CD4-positive, alpha-beta T cell treated with Interleukin-17A for 4 hours (primary cell): ENCODE measurements around the gene CAV2.
A peak's percentile ranks its signal among the peaks of the same experiment; 100 is the strongest.

Source experiments
- DNase-seq: peaks from one replicate; pipeline ENCODE4 v3.0.0-alpha.2; 2020; ENCODE audit warnings: mixed read lengths

Gene CAV2

GRCh38 chr7:116496653-116497052 lies 2.9 kb upstream of the CAV2 start:
- DNase-seq: no peak

- DNase-seq: no peak
Observed at GRCh38 chr7:116497708-116498107, 1.8 kb upstream of the CAV2 start.

- peak; percentile 26 for DNase-seq
Observed at GRCh38 chr7:116500078-116500853, 728 bp downstream of the CAV2 start.

GRCh38 chr7:116501425-116502167 lies 2.1 kb downstream of the CAV2 start:
- DNase-seq: no peak

GRCh38 chr7:116502201-116503096 lies 2.9 kb downstream of the CAV2 start:
- no peak for DNase-seq

GRCh38 chr7:116503835-116504234 lies 4.3 kb downstream of the CAV2 start:
- no peak for DNase-seq

DNA sequence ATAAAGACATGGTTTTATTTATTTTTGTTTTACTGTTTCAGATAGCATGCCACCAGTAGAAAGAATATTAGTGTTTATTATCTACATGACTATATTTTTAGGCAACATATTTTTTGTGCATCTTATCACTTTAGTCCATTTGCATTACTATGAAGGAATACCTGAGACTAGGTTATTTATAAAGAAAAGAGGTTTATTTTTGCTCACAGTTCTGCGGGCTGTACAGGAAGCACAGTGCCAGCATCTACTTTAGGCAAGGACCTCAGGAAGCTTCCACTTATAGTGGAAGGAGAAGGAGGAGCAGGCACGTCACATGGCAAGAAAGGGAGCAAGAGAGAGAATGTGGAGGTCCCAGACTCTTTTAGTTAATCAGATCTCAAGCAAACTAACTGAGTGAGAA lies 5.7 kb downstream of the CAV2 start:
- no peak for DNase-seq

- DNase-seq: no peak
Observed at GRCh38 chr7:116505823-116506222, 6.3 kb downstream of the CAV2 start.

- no peak for DNase-seq
Observed at GRCh38 chr7:116509982-116510579, 10.5 kb downstream of the CAV2 start.

- no peak for DNase-seq
Observed at GRCh38 chr7:116510795-116511194, 11.3 kb downstream of the CAV2 start.

DNA sequence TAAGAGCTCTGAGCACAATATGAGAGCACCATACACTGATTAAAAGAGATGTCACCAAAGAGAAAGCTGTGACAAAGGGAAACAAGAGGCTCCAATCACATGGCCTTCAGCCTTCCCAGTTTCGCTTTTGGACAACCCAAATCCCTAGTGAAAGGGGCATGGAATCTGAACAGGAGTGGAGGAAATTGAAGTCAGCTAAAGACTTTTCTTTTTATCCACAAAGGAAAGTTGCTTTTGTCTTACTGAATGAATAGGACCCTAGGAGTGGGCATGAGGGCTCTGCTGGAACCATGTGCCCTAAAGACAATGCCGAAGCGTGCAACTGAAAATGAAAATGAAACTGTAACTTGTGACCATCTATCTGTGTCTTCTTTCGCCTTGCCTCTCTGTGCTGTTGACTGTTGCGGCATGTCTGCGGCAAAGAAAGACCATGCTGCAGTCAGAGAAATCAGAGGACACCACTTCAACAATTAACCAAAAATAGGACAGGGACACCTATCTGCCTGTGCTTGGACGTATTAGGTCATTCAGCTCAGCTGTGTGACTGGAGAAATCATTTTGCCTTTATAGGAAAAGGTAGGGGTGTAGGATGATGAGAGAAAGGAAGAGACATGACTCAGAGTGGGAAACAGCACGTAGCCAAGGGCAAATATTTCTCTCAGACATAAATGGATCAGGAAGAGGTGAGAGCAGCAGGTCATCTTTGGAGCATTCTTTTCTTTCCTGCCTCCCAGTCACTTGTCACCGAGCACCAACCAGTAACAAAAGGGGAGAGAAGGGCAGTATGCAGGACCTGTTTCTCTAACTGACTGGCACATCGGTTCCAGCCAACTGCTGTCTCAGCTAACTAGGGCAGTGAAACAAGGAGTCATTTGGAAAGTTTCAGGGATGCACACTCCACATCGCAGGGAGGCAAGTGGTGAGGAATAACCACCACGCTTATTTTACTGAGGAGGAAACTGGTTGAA lies 12.3 kb downstream of the CAV2 start:
- DNase-seq: peak; percentile 19

GRCh38 chr7:116512520-116513188 lies 13.1 kb downstream of the CAV2 start:
- DNase-seq: no peak

- DNase-seq: no peak
Observed at GRCh38 chr7:116515584-116515983, 16.0 kb downstream of the CAV2 start.

- no peak for DNase-seq
Observed at GRCh38 chr7:116516324-116516723, 16.8 kb downstream of the CAV2 start.

GRCh38 chr7:116517626-116518025 lies 18.1 kb downstream of the CAV2 start:
- DNase-seq: no peak

DNA sequence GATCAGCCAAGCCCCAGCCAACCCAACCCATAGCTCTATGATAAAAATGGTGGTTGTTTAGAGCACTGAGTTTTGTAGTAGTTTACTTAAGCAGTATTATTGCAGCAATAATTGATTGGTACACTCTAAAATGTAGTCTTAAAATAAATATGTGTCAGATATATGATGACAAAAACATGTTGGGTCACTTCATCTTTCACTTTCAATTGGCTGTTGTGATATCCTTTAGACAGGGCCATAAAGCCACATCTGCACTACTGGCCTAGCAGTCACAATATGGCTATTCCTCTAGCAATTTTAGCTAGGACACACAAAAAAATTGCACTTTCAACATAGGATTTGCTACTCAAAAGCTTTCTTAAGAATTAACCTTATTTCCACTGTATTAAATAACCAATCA lies 19.4 kb downstream of the CAV2 start:
- DNase-seq: no peak

DNA sequence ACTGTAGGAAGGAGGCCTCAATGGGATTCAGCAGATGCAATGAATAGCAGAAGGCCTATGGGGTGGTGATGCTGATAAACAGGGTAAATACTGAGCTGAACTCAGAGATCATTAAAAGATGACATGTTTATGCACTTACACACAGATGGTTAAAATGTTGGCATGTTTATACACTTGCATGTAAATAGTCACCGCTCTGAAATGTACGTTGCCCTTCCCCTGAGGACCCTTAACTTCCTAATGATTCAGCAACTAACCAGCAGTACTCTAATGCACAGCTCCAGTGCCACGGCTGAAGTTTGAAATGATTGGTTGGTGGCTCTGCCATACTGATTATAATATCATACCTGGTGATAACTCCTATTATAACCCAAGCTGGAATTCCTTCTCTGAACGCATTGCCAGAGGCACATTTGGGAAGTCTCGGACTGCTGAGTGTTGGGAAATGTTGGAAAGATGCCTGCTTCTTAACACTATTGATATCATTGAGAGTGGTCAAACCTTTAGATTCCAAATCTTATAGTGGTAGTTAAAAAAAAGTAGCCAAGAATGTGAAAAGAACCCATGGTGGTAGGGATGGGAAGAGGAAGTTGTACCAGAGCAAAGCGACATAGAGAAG lies 21.6 kb downstream of the CAV2 start:
- DNase-seq: no peak

DNA sequence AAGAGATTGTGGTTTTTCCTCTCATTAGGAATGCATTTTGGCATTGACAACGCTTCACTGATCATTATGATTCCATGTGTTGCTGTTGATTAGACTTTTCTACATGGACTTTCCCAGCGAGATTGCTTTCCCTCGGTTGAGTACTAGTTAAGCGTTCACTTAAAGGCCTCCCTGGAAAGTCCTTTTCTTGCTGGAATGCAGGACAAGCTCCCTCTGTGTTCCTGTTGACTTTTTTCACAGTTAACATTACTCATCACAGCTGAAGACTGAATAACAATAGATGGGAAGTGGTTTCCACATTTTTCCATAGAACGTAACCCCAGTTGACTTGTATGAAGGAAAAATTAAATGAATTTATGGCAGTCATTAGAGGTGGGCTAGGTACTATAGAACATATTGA lies 22.7 kb downstream of the CAV2 start:
- DNase-seq: no peak

DNA sequence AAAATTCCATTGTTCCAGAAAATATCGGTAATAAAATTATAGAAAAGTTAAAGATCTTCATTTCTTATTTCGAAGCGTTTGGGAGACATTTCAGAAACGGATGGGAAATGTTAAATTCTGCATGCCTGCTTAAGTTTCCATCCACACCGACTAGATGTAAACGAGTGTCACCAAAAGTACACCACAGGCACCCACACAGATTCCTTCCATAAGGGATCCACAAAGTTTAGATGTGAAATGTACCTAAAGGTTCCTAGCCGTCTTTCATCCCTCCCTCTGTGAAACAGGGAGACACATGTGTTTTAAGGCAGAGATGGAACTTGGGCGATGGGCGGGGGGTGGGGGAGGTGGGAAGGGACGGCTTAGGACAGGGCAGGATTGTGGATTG lies 24.7 kb downstream of the CAV2 start:
- DNase-seq: no peak

DNA sequence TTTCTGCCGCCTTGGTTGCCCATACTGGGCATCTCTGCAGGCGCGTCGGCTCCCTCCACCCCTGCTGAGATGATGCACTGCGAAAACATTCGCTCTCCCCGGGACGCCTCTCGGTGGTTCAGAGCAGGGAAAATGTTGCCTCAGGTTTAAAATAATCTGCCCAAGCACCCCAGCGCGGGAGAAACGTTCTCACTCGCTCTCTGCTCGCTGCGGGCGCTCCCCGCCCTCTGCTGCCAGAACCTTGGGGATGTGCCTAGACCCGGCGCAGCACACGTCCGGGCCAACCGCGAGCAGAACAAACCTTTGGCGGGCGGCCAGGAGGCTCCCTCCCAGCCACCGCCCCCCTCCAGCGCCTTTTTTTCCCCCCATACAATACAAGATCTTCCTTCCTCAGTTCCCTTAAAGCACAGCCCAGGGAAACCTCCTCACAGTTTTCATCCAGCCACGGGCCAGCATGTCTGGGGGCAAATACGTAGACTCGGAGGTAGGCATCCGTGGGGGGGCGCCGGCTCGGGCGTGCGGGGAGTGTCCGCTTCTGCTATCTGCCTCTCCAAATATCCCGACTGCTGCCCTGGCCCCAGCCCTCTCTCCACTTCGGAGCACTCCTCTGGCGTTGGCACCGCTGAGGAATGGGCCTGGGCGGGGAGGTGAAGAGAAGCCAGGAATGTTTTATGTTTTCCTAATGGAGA lies 25.2 kb downstream of the CAV2 start, which contains the start of gene CAV1:
Gene CAV1, plus strand, starts transcription at position 428 of the 689 bp plus-strand sequence. Its CDS starts 27 bp downstream, at position 455.
- DNase-seq: peak; percentile 53
